HepG2 (cell line): Measurements from ENCODE around the gene BPIFB6. TPM values are rescaled to one million over a fixed set of nuclear protein-coding genes. Genes with fewer than 3 reads are reported as not detected.
A peak's percentile ranks its signal among the peaks of the same experiment; 100 is the strongest.

ENCODE experiments used
- BCL6 ChIP-seq: IDR thresholded peaks from 2 replicates; pipeline ENCODE4 v1.6.1; 2016; ENCODE audit warnings: missing genetic modification reagents, missing compliant biosample characterization
- E2F2 ChIP-seq: sonication (generic); formaldehyde crosslinking; IDR thresholded peaks from 2 replicates; pipeline ENCODE4 v1.4.0; 2020; ENCODE audit warnings: missing genetic modification reagents, borderline replicate concordance
- IRF2 ChIP-seq: IDR thresholded peaks from 2 replicates; pipeline ENCODE4 v1.6.1; 2018; ENCODE audit warnings: missing genetic modification reagents, missing compliant biosample characterization
- KAT8 ChIP-seq: IDR thresholded peaks from 2 replicates; pipeline ENCODE4 v1.6.1; 2016; ENCODE audit warnings: missing genetic modification reagents, missing compliant biosample characterization
- MAFG ChIP-seq: sonication (generic); formaldehyde crosslinking; IDR thresholded peaks from 2 replicates; pipeline ENCODE4 v1.5.1; 2020; ENCODE audit warnings: mild to moderate bottlenecking, missing genetic modification reagents
- NRL ChIP-seq: sonication (generic); formaldehyde crosslinking; IDR thresholded peaks from 2 replicates; pipeline ENCODE4 v1.5.0; 2020; ENCODE audit warnings: missing genetic modification reagents, mild to moderate bottlenecking, moderate library complexity, borderline replicate concordance
- PRDM10 ChIP-seq: sonication (generic); formaldehyde crosslinking; IDR thresholded peaks from 2 replicates; pipeline ENCODE4 v1.4.0; 2020; ENCODE audit warnings: low read depth, missing genetic modification reagents
- RAD21 ChIP-seq: fragments of 450-650 bp; formaldehyde crosslinking; IDR thresholded peaks from 2 replicates; pipeline ENCODE4 v1.5.0; 2020; ENCODE audit warnings: mild to moderate bottlenecking
- RBFOX2 ChIP-seq: fragments of 200-400 bp; formaldehyde crosslinking; IDR thresholded peaks from 2 replicates; pipeline ENCODE4 v1.6.1; 2017; ENCODE audit warnings: low read depth, mild to moderate bottlenecking, low read length
- RBM22 ChIP-seq: fragments of 200-400 bp; formaldehyde crosslinking; optimal IDR thresholded peaks from 2 replicates; pipeline ENCODE3; 2017; ENCODE audit warnings: mild to moderate bottlenecking, low read length, moderate library complexity
- SOX5 ChIP-seq: IDR thresholded peaks from 2 replicates; pipeline ENCODE4 v1.6.1; 2016; ENCODE audit warnings: borderline replicate concordance
- TRIM24 ChIP-seq: sonication (generic); formaldehyde crosslinking; IDR thresholded peaks from 2 replicates; pipeline ENCODE4 v1.8.0; 2022; ENCODE audit warnings: mild to moderate bottlenecking, missing genetic modification reagents
- ZBTB2 ChIP-seq: sonication (generic); formaldehyde crosslinking; IDR thresholded peaks from 2 replicates; pipeline ENCODE4 v1.8.0; 2022; ENCODE audit warnings: low read depth, missing genetic modification reagents
- ZEB1 ChIP-seq: IDR thresholded peaks from 2 replicates; pipeline ENCODE4 v1.6.1; 2012; ENCODE audit warnings: mild to moderate bottlenecking, low read depth, inconsistent platforms; ENCODE audit not compliant: insufficient replicate concordance
- ZFX ChIP-seq: sonication (generic); formaldehyde crosslinking; IDR thresholded peaks from 2 replicates; pipeline ENCODE4 v1.4.0; 2020; ENCODE audit warnings: mild to moderate bottlenecking, low read depth, missing genetic modification reagents, moderate library complexity
- ZIK1 ChIP-seq: sonication (generic); formaldehyde crosslinking; IDR thresholded peaks from 2 replicates; pipeline ENCODE4 v1.5.0; 2020; ENCODE audit warnings: mild to moderate bottlenecking, low read depth, missing genetic modification reagents, borderline replicate concordance
- ZNF224 ChIP-seq: sonication (generic); formaldehyde crosslinking; IDR thresholded peaks from 2 replicates; pipeline ENCODE4 v1.5.0; 2020; ENCODE audit warnings: mild to moderate bottlenecking, missing genetic modification reagents
- ZNF251 ChIP-seq: sonication (generic); formaldehyde crosslinking; IDR thresholded peaks from 2 replicates; pipeline ENCODE4 v1.9.0; 2021; ENCODE audit warnings: mild to moderate bottlenecking, missing genetic modification reagents
- ZNF441 ChIP-seq: sonication (generic); formaldehyde crosslinking; IDR thresholded peaks from 2 replicates; pipeline ENCODE4 v1.7.0; 2021; ENCODE audit warnings: missing genetic modification reagents, borderline replicate concordance
- ZNF496 ChIP-seq: sonication (generic); formaldehyde crosslinking; IDR thresholded peaks from 2 replicates; pipeline ENCODE4 v1.8.1; 2023; ENCODE audit warnings: mild to moderate bottlenecking, moderate library complexity, missing genetic modification reagents; ENCODE audit not compliant: insufficient replicate concordance
- polyA plus RNA-seq, 8 experiments: library from polyadenylated mRNA; depleted of rRNA in 3 of 8; stranded (reverse) in 7 of 8; unstranded in 1 of 8; fragments of >200 nt; fragmentation: Illumina TruSeq in 4 of 8; extraction: Trizol in 4 of 8; gene quantifications; 2 replicates each; pipeline versions ENCODE4 v1.2.1 to v1.2.3, GENCODE V29; 2011 to 2016; ENCODE audit warnings: low read depth in 4 of 8, missing spikeins in 1 of 8, mixed read lengths in 1 of 8; ENCODE audit not compliant: insufficient read depth in 1 of 8
- total RNA-seq, 5 experiments: library from RNA; depleted of rRNA; stranded (reverse); fragments of >200 nt; fragmentation: Illumina TruSeq; extraction: Trizol; gene quantifications; 2 replicates each; pipeline ENCODE4 v1.2.3, GENCODE V29; 2016; ENCODE audit warnings: low read depth in 1 of 5
- TF ChIP-seq, protein P1 (sequence below): sonication (generic); formaldehyde crosslinking; IDR thresholded peaks from 2 replicates; pipeline ENCODE4 v1.5.1; 2020; ENCODE audit warnings: missing genetic modification reagents, mild to moderate bottlenecking, borderline replicate concordance

The BPIFB6 gene
- total and polyA plus RNA-seq, 2 of the 13 experiments (the other 11 are each of a cell fraction or from before 2014, with no cell fraction given) = 0.13 to 1.7 TPM

GRCh38 chr20:33026072-33026778 lies 5.2 kb upstream of the BPIFB6 start (continued):
- TF ChIP-seq ZFX (CRISPR knock-in tag) (peak; percentile 38), ZNF224 (no peak), IRF2 (CRISPR knock-in tag) (peak; percentile 61), ZBTB2 (CRISPR knock-in tag) (0 out of 2 replicates have a peak, but pooled peaks have one; percentile 7), KAT8 (CRISPR knock-in tag) (no peak), MAFG (CRISPR knock-in tag) (no peak), RBM22 (peak; percentile 90), PRDM10 (CRISPR knock-in tag) (peak; percentile 15; the same call in 1 of the 2 replicates), NRL (CRISPR knock-in tag) (no peak; the same call in 1 of the 2 replicates), ZNF251 (CRISPR knock-in tag) (no peak), SOX5 (peak; percentile 30; the same call in 1 of the 2 replicates), ZNF496 (no peak), ZNF441 (CRISPR knock-in tag) (0 out of 2 replicates have a peak, but pooled peaks have one; percentile 38), E2F2 (no peak), TRIM24 (CRISPR knock-in tag) (no peak), ZEB1 (peak; percentile 13), ZIK1 (CRISPR knock-in tag) (peak; percentile 38; the same call in 1 of the 2 replicates), BCL6 (0 out of 2 replicates have a peak, but pooled peaks have one; percentile 16), RBFOX2 (peak; percentile 79), RAD21 (CRISPR knock-in tag) (0 out of 2 replicates have a peak, but pooled peaks have one; percentile 42)
- TF ChIP-seq, protein P1, sequence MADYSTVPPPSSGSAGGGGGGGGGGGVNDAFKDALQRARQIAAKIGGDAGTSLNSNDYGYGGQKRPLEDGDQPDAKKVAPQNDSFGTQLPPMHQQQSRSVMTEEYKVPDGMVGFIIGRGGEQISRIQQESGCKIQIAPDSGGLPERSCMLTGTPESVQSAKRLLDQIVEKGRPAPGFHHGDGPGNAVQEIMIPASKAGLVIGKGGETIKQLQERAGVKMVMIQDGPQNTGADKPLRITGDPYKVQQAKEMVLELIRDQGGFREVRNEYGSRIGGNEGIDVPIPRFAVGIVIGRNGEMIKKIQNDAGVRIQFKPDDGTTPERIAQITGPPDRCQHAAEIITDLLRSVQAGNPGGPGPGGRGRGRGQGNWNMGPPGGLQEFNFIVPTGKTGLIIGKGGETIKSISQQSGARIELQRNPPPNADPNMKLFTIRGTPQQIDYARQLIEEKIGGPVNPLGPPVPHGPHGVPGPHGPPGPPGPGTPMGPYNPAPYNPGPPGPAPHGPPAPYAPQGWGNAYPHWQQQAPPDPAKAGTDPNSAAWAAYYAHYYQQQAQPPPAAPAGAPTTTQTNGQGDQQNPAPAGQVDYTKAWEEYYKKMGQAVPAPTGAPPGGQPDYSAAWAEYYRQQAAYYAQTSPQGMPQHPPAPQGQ = peak; percentile 42; the same call in 1 of the 2 replicates
